ENCODE data around the gene C1S.
"Not testable (repeated sequence)": the region's sequence is repeated elsewhere in the genome, so short reads cannot be mapped to it uniquely, and the experiment has no call there.

GRCh38 chr12:7049445-7049951 lies 11.0 kb upstream of the C1S start:
- TF ChIP-seq POLR2A, CTCF (IDR thresholded peaks at IDR 0.05): not testable (repeated sequence)

Measured in adrenal gland (tissue), 5 donors.